Breast epithelium (tissue), 3 donors: ENCODE results near the gene EDN3.

ENCODE experiments used
- POLR2A ChIP-seq: fragments of 450-650 bp; IDR thresholded peaks from one replicate; pipeline ENCODE4 v1.6.1; 2016; ENCODE audit warnings: antibody characterized with exemption, mild to moderate bottlenecking, moderate library complexity
- POLR2AphosphoS5 ChIP-seq, 3 donors: sonication (generic); formaldehyde crosslinking; IDR thresholded peaks; one replicate each; pipeline ENCODE4 v1.6.1; 2017; ENCODE audit warnings: antibody characterized with exemption in 3 of 3
- TF ChIP-seq, protein P1 (sequence below), 3 donors: fragments of 450-650 bp; IDR thresholded peaks; one replicate each; pipeline ENCODE4 v1.5.1; 2016 to 2017; ENCODE audit warnings: antibody characterized with exemption in 3 of 3, mild to moderate bottlenecking in 3 of 3, moderate library complexity in 3 of 3

DNA sequence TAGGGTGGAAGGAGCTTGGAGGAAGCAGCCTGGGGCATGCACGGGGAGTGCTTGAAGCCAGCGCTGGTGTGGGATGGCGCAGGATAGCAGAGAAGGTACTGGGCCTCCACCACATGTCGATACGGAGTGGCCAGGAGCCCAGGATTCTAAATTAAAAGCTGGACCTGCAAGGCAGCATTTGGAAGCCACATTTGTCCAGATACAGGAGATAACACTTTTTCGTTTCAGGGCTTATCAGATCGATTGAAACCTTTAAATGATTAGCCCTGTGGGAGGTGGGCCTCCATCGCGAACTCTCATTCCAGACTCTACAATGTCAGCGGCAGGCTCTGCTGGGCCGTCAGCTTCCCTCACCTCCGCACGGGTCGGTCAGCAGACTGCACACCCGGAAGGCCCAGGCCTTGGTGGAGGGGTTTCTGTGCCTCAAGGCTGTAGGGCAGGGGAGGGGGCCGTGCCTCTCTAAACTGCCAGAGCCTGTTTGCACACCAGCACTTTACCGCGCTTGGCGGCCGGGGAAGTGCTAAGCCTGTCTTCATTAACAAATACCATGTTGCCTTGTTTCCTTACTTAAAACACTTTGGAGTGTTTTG lies 17.9 kb downstream of the EDN3 start:
- TF ChIP-seq, protein P1, sequence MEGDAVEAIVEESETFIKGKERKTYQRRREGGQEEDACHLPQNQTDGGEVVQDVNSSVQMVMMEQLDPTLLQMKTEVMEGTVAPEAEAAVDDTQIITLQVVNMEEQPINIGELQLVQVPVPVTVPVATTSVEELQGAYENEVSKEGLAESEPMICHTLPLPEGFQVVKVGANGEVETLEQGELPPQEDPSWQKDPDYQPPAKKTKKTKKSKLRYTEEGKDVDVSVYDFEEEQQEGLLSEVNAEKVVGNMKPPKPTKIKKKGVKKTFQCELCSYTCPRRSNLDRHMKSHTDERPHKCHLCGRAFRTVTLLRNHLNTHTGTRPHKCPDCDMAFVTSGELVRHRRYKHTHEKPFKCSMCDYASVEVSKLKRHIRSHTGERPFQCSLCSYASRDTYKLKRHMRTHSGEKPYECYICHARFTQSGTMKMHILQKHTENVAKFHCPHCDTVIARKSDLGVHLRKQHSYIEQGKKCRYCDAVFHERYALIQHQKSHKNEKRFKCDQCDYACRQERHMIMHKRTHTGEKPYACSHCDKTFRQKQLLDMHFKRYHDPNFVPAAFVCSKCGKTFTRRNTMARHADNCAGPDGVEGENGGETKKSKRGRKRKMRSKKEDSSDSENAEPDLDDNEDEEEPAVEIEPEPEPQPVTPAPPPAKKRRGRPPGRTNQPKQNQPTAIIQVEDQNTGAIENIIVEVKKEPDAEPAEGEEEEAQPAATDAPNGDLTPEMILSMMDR (IDR thresholded peaks at IDR 0.05) = no peak
- TF ChIP-seq POLR2AphosphoS5 (IDR thresholded peaks at IDR 0.05) (no peak), POLR2A (no peak)
